ES-I3 (cell line): Measurements from ENCODE around the gene DDX1.
"Not testable (repeated sequence)": the region's sequence is repeated elsewhere in the genome, so short reads cannot be mapped to it uniquely, and the experiment has no call there.

Experiments
- H3K36me3 ChIP-seq: 2 replicates; pipeline ENCODE4 v1.6.1; 2013; ENCODE audit warnings: mild to moderate bottlenecking, low read length, control low read depth, moderate library complexity; ENCODE audit not compliant: insufficient read depth
- H3K4me1 ChIP-seq: 2 replicates; pipeline ENCODE4 v1.6.1; 2013; ENCODE audit warnings: mild to moderate bottlenecking, control low read depth, low read length; ENCODE audit not compliant: insufficient read depth
- H3K9ac ChIP-seq: 2 replicates; pipeline ENCODE4 v1.6.1; 2013; ENCODE audit warnings: low read depth, mild to moderate bottlenecking, low read length, moderate library complexity
- H3K9me3 ChIP-seq: 2 replicates; pipeline ENCODE4 v1.6.1; 2013; ENCODE audit warnings: mild to moderate bottlenecking, low read length, moderate library complexity; ENCODE audit not compliant: control insufficient read depth, insufficient read depth

Gene DDX1

DNA sequence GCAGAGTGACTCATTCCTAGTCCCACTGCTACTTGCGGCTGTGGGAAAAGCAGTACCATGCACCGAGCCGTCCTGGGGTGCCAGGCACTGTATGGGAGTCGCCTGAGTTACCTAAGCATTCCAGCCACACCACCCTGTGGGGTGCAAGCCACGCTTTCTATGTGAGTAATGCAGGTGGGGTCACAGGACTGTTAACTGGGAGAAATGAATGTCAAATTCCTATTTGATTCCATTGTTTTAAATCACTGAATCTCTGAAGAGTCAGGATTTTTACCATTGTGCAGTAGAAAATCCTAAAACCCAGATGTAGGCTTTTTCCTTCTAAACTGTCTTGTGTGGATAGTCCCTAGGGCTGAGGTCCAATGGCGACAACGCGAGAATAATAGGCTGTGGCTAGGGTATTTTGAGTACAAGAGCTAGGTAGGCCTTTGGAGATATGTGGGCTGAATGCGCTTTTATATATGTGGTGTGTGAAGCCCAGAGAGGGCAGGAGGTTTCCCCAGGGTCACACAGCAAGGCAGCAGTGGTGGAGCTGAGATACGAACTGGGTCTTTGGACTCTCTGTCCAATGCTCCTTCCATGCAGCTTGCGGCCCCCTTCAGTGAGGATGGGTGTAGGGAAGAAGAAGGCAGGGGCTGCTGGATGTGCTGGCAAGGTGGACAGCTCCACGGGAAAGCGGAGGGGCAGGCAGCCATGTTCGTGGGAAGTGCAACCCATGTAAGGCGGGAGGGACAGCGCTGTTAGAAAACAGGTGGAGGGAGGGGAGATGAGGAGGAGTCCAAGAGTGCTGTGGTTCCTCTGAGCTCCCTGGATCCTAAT is 83.2 kb downstream of the DDX1 start:
- Histone ChIP-seq H3K9me3 (peaks cover 2% of the 10 kb centered on the region; the same call in 1 of the 2 replicates), H3K9ac (no peak overlapping the region), H3K4me1 (peaks cover 13% of the 10 kb centered on the region), H3K36me3 (no peaks in the 10 kb centered on the region)

DNA sequence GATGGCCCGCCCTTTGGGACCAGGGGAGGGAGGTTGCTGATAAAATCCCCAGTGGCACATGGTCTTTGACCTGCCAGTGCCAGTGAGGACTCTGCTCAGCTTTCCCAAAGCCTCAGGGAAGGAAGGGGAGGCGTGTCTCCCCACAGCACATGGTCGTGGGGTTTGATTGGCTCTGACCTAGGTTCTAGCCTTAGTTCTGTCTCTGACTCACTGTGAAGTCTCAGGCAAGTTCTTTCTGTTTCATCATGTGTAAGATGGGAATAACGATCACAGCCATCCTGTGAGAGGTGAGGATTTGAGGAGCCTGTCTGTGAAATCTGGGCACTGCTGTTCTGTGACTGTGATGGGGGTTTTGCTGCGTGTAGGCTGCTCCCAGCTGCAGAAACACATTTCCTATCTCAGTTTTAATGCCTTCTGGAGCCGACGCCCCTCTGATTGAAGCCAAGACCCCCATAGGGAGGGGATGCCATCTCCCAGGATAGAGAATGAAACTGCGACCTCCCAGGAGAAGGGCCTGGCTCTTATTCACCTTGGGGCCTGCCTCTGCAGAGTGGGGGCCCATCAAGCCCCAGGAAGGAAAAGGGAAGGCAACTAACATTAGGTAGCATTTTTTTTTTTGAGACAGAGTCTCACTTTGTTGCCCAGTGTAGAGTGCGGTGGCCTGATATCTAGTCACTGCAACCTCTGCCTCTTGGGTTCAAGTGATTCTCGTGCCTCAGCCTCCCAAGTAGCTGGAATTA is 84.0 kb downstream of the DDX1 start:
- Histone ChIP-seq H3K9me3 (peaks cover 2% of the 10 kb centered on the region; the same call in 1 of the 2 replicates), H3K4me1 (peaks cover 13% of the 10 kb centered on the region), H3K36me3 (no peaks in the 10 kb centered on the region), H3K9ac (no peak overlapping the region)

DNA sequence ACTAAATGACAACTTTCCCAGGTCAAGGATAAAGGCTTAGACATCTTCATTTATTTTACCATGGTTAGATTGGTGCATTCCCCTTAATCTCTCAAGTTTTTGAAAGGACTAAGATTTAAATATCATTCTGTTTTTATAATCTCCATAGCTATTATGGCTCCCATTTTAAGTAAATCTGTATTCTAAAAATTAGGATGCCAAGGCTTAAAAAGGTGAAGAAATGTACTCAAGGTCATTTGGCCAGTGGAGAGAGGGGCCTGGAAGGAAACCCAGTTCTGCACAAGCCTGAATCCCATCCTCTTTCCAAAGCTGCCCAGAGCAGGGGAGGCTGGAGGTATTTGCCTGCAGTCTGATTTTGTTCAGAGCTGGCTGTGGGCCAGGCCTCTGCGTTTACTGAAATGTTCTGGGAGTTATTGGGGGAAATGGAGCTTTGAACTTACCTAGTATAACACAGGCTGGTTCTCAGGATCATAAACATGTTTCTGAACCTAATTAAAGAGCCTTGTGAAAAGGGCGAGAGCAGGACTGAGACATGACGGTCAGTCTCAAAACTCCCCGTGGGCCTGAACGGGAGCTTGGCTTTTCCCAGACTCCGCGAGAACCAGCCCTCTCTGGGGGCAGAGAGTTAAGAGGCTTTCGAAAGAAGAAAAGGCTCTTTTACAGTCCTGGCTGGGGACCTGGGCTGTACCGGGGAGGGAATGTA is 85.6 kb downstream of the DDX1 start:
- Histone ChIP-seq H3K9ac (no peak overlapping the region), H3K9me3 (peaks cover 2% of the 10 kb centered on the region; the same call in 1 of the 2 replicates), H3K36me3 (no peaks in the 10 kb centered on the region), H3K4me1 (peaks cover 13% of the 10 kb centered on the region)

DNA sequence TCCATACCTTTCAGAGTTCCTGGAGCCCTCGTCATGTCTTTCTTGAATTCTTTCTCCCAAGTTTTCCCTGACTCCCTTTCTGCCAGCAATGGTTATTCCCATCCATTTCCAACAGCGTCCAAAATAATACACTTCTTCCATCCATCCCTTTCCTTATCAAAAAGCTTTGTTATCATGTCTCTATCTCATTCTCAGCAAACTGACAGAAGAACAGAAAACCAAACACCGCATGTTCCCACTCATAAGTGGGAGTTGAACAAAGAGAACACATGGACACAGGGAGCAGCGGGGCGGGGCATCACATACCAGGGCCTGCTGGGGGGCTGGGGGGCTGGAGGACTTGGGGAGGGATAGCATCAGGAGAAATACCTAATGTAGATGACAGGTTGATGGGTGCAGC is 86.7 kb downstream of the DDX1 start:
- Histone ChIP-seq H3K9me3 (peaks cover 2% of the 10 kb centered on the region; the same call in 1 of the 2 replicates), H3K36me3 (no peaks in the 10 kb centered on the region), H3K9ac (no peak overlapping the region), H3K4me1 (peaks cover 13% of the 10 kb centered on the region)

DNA sequence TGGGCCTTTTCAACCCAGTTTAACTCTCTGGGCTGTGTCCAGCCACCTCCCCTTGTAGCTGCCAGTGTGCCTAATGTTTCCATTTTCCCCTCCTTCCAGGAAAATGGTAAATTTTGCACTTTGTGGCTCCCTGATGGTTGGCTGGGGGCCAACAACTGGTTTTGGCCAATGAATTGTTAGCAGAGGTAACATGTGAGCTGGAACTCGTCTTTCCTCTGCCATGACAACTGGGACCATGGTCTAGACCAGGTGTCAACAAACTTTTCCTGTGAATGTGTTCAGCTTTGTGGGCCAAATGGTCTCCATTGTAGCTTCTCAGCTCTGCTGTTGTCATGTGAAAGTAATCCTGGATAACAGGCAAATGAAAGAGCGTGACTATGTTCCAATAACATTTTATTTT is 87.2 kb downstream of the DDX1 start:
- peaks cover 8% of the 10 kb centered on the region for H3K4me1 ChIP-seq
- peaks cover 2% of the 10 kb centered on the region; the same call in 1 of the 2 replicates for H3K9me3 ChIP-seq
- H3K9ac ChIP-seq: no peak overlapping the region
- H3K36me3 ChIP-seq: no peaks in the 10 kb centered on the region

DNA sequence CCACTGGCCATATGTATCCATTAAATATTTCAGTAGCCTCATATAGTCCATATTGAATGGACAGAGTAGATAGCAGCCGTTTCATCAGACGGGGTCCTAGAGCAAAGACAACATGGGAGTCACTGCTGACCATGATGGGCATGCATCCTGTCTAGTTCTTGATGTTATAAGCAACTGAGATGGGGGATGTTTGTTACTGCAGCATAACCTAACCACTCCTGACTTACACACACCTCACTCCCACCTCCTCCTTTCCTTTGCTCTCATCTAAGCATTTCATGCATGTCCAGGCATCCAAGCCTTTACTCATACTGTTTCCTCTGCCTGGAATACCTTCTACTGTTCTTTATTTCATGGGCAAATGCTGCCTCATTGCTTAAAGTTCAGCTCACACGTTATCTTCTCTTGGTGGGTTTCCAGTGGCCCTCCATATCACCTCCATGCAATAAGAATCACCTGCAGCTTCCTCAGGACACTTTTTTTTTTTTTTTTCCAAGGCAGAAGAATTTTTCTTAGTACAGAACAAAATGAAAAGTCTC is 87.8 kb downstream of the DDX1 start:
- Histone ChIP-seq H3K4me1 (peaks cover 2% of the 10 kb centered on the region; the same call in 1 of the 2 replicates), H3K36me3 (no peaks in the 10 kb centered on the region), H3K9me3 (peaks cover 2% of the 10 kb centered on the region; the same call in 1 of the 2 replicates), H3K9ac (no peak overlapping the region)

DNA sequence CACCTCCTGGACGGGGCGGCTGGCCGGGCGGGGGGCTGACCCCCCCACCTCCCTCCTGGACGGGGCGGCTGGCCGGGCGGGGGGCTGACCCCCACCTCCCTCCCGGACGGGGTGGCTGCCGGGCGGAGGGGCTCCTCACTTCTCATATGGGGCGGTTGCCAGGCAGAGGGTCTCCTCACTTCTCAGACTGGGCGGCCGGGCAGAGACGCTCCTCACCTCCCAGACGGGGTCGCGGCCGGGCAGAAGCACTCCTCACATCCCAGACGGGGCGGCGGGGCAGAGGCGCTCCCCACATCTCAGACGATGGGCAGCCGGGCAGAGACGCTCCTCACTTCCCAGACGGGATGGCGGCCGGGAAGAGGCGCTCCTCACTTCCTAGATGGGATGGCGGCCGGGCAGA is 88.5 kb downstream of the DDX1 start:
- not testable (repeated sequence) for H3K9ac ChIP-seq, H3K36me3 ChIP-seq, H3K9me3 ChIP-seq, H3K4me1 ChIP-seq
